Hippocampal formation (tissue), 2 donors: ENCODE measurements around the gene SGTA.
A peak's percentile ranks its signal among the peaks of the same experiment; 100 is the strongest.
"Not testable (repeated sequence)": the region's sequence is repeated elsewhere in the genome, so short reads cannot be mapped to it uniquely, and the experiment has no call there.

ENCODE experiments used
- DNase-seq, 2 donors: peaks; one replicate each; lab custom pipeline; 2025; lab: John Stamatoyannopoulos, UW

Gene SGTA, protein sequence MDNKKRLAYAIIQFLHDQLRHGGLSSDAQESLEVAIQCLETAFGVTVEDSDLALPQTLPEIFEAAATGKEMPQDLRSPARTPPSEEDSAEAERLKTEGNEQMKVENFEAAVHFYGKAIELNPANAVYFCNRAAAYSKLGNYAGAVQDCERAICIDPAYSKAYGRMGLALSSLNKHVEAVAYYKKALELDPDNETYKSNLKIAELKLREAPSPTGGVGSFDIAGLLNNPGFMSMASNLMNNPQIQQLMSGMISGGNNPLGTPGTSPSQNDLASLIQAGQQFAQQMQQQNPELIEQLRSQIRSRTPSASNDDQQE

DNA sequence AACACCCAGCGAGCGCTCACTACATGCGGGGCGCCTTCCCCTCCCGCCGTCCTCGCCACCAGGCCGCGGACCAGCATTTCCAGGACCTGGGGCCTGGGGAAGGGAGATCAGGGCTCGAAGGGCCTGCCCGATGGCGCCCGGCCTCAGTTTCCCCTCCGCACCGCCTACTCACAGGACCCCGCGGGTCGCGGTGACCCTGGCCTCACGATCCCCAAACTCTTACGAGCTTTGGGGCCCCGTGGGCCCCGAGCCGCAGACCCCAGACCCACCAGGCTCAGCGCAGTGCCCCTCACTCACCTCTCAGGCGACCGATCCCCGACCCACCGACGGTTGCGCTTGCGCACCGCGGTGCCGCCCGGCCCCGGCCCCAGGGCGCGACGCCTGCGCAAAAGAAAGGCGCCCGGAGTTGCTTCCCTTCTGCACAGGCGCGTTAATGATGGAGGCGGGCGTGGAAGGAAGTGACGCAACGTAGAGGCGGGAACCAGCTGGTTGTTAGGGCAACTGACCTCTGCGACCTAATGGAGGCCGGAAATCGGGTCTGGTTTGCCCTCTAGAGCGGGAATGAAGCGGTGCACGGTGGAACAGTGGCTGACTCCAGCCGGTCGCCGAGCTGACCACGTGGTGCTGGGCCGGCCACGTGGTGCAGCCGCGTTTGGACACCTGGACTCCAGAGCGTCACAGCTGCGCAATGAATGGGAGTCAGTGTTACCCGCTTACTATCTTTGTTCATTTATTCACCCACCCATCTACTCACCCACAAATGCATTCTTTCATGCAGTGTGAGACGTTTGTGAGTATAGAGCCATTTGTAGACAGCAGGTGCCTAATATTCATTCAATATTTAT is at the start of gene SGTA:
SGTA (minus strand) TSS at position 338 of the 845 bp plus-strand sequence. CDS start 14,205 bp downstream, outside the sequence.
- peak; percentile 98 to 99 for DNase-seq

DNA sequence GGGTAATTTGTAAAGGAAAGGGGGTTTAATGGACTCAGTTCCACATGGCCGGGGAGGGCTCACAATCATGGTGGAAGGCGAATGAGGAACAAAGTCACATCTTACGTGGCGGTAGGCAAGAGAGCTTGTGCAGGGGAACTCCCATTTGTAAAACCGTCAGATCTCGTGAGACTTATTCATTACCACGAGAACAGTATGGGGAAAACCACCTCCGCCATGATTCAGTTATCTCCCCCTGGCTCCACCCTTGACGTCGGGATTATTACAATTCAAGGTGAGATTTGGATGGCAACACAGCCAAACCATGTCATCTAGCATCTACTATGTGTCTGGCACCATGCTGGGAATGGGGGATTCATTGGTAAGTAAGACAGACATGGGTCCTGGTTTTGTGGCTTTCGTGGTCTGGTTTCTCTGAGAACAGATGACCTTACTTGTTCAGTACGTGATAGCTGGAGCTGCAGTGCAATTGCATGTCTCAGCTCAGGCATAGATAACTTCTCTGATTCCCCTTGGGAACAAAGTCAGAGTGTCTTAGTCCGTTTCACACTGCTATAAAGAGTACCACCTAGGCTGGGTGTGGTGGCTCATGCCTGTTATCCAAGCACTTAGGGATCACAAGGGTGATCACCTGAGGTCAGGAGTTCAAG is 44.9 kb upstream of the SGTA start:
- no peak for DNase-seq

DNA sequence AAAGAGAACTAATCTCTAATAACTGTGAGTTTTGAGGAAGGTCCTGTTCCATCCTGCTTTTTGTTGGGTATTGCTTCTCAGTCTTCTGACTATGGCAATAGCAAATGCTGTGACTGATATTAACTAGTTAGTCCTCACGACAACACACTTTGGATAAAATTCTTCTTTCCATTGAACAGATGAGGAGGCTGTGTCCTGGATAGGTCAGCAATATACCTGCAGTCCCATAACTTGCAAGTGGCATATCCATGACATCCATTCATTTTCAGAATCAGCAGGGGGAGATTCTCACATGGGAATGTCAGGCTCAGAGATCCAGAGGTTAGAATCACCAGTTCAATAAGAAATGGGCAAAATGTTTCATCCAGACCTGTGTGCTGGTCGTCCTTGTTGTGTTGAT is 43.9 kb upstream of the SGTA start:
- DNase-seq = no peak

DNA sequence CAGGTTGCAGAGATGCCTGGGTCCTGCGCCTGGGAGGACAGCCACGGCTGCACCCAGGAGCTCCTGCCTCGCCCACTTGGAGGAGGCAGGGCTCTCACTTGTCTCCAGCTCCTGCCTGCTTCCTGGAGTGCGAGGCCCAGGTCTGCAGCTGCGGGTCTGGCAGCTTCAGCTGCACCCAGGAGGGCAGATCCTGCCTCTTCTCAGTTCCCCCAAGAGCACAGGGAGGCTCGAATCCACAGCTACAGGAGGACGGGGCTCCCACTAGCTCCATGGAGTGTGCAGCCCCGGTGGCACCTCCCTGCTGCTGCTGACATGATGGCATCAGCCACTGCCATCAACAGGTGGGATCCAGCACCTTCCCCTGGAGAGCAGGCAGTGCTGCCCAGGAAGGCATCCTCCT is 41.1 kb upstream of the SGTA start:
- no peak for DNase-seq

DNA sequence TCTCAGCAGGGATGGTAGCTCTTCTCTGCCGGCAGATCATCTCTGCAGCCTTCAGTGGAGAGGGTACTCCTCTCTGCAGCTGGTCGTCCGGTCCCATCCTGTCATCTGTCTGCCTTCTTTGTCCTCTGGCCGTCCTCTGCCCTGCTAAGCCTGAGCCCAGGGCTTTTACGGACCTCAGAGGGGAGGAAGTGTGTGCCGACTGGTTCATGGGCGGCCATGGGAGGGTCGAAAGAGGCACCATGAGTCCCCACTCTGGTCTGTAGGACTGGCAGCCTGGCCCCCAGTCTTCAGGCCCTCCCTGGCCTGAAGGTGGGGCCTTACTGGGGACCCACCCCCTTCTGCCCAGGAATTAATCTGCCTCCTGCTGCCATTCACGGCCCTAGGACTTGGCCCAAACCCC is 40.6 kb upstream of the SGTA start:
- DNase-seq = no peak

DNA sequence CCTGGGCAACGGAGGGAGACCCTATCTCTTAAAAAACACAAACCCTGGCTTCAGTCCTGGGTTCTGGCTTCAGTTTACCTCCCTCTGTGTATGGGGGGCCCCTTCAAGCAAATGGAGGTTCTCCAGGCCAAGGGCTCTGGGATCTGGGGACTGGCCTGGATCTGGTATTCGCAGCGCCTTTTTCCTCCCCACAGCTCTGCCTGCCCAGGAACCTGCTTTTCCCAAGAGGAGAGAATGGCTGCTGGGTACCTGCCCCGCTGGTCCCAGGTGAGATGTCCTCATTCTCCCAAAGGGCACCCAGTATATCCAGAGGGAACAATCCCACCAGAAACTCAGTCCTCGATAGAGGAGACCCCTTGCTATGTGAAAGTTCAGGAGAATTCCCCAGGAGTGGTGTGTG is 39.8 kb upstream of the SGTA start:
- DNase-seq = no peak

DNA sequence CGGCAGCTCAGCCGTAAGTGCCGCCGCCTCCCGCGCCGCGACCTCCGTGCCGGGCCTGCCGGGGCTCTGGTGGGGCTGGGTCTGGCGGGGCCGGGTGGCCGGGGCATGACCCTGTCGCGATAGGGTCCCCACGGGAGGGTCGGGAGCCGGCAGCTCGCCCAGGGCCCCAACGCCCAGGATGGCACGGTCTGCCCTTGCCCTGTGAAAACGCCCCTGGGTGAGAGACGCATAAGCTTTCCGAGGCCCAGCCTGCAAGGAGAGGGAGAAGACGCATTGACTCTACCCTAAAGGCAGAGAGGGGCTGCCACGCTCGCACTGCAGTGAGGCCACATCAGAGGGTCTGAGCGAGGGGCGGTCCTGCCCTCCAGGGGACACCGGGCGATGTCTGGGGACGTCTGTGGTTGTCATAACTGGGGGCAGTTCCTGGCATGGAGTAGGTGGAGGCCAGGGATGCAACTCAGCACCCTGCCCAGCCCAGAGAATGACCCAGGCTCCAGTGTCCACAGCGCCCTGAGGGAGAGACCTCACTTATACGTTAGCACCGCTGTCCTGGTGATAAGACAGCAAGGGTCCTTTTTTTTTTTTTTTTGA is 37.1 kb upstream of the SGTA start:
- DNase-seq = no peak

DNA sequence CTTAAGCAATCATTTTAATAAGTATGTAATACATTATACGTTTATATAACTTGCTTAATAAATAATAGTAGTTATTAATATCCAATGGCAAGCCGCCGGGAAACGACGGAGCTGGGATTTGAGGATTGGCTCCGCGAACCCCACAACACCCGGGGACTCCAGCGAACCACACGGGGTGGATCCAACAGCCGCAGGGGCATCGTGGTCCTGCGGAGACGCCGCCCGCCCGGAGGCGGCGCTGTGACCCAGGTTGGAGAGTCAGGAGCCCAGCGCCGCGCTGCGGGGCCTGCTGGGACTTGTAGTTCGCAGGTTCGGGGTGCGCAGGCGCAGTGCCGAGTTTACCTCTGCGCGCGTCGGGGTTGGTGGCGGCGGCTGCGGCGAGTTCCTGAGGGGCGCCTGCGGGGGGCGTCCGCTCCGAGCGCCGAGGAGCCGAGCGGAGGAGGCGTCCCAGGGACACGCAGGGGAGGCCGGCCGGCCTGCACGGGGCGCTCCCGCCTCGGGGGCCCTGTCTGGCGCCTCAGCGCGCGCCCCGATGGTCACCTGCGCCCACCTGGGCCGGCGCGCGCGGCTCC is 36.6 kb upstream of the SGTA start, which contains the start of gene ZNF554:
ZNF554 (plus strand) TSS at position 329 of the 572 bp plus-strand sequence; CDS start at position 533, 204 bp downstream.
- DNase-seq = peak; percentile 84 to 92

DNA sequence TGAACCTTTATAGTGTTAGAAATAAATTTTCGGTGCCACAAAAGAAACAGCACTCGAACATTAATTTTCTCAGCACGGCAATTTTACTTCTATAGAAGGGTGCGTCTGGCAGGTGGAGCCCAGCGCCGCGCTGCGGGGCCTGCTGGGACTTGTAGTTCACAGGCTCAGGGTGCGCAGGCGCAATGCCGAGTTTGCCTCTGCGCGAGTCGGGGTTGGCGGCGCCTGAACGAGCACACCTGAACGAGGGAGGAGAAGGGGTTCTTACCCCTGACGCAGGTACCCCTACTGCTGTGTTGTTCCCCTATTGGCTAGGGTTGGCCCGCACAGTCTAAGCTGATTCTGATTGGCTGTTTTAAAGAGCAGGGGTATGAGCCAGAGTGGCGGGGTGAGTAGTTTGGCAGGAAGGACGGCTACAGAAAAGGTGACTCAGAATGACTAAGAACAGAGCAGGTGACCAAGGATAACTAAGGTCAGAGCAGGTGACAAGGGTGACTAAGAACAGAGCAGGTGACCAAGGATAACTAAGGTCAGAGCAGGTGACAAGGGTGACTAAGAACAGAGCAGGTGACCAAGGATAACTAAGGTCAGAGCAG is 34.3 kb upstream of the SGTA start:
- DNase-seq = not testable (repeated sequence)

DNA sequence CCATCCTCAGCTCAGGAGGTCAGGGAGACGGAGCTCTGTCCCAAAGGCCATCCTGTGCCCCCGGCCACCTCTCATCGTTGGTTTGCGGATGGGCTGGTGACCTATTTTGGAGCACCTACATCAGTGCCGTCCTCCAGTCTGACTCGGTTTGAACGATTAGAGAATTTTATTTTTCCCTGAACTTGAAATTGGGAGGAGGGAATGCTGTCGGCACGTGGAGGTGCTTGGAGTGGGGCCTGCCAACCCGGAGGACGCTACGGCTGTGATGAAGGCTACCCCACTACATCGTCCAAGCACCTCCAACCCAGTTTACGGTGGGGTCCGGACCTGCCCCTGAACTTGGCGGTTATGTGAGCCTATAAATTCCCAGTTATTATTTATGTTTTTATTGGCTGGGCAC is 33.6 kb upstream of the SGTA start:
- no peak for DNase-seq

DNA sequence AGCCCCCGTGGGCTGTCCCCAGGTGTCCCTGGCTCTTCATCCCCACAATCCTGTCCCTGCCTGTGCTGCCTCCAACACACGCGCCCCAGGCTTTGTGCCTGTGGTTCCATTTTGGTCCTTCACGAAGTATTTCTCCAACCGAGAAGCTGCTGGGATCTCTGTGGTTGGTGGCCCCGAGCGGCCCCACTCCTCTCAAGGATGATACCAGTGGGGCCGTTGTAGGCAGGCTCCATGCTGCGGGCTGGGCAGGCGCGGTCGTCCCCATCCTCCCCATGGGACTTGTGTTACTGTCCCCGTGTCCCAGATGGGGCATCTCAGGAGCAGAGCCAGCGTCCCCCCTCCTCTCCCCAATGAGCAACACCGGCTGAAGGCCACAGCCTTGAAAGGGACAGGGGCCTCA is 32.9 kb upstream of the SGTA start:
- no peak for DNase-seq

DNA sequence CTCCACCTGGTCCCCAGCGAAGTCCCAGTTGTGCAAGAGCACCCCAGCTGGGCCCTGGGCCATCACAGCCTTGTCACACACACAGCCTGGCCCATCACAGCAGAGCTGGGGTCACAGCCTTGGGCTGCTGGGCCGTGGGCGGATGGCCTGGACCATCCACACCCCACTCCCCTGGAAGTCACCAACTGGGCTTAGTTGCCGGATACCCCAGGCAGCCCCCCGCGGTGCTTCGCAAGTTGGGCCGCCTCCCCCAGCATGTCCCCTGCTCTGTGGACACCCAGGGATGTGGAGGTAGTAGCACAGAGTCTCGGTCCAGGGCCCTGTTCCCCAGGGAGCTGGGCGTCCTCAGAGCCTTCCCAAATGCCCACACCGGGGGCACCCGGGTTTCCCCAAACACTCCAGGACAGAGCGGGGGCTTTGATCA is 32.1 kb upstream of the SGTA start:
- no peak for DNase-seq

DNA sequence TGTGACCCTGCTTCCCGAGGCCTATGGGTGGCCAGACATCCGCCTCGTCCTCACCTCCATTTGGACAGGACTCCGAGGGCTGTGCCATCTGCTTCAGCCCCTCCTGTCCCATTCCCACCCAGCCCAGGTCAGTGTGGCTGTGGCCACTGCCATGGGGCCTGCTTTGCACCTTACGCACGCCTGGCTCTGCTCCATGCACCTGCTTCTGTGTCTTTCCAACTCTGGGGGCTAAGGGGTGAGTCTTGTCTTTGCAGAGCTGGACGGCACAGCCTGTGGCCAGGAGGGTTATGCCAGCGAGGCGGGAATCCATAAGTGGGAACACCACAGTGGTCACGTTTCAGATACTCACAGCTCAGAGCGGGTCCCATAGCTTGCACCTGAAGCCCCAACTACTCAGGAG is 31.4 kb upstream of the SGTA start:
- DNase-seq = no peak

DNA sequence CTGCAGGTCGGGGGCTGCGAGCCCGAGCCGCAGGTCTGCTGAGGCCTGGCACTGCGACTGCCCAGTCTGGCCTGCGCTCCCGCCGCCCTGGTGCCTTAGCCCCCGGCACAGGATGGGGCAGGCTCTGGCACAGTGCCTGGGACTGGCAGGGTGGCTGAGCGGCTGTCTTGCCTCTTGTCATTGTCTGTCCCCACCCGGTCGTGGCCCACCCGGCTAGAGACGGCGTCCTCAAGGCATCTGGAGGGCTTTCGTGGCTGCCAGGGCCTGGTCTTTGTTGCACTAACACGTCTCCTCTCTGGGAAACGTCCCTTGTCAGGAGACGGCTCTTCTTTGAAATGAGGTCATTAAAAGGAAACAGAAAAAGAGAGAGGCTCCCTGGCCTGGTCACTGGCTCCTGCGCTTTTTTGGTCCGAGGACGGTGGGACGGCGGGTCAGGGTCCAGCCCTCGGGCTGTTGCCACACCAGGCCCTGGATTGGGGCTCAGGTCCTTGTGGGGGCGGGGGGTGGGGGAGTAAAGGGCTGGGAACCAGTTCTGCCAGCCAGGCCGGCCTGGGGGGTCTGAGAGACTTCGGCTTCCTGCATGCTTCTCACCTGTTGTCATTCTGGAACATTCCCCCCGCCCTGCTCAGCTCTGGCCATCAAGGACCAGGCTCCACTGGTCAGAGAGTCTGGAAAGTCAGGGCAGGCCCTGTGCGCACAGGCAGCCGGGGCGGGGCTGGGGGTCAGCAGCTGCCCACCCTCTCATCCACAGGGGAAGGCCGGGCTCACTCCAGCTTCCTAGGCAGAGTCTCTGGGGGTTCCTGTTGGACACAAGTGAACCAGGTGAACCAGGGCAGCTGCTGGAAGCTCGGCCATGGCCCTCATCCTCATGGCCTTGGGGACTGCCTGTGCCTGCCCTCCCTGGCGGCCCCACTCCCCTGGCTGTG is 30.4 kb upstream of the SGTA start:
- no peak for DNase-seq

DNA sequence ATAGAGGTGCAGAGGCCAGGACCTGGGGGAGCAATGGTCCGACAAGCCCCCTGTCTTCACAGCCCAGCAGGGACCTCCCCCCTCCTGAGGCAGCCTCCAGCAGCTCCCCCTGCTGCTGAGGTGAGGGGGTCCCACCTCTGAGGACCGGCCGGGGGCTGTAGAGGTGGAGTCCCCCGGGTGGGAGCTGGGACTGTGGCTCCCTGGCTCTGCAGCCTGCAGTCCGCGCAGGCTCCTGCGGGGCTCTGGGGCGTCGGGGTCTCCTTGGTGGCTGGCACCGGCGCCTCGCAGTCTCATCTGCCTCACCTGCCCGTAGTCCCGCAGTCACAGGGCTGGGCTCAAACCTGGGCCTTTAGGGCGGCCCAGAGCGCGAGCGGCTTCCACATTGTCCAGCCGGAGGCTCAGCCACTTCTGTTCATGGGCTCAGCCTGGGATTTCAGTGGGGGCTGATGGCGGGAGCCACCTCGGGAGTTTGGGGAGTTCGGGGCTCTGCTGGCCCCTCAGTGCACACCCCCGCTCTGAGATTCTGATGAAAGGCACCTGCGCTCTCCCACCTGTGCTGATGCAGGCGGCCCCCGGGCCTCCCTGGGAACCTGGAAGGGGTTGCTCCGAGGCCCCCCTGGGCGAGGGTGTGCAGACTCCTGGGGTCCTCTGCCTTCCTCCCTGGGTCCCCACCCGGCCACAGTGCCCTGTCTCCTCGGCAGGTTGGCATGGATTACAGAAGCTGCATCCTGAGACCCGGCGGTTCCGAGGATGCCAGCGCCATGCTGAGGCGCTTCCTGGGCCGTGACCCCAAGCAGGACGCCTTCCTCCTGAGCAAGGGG is 29.6 kb upstream of the SGTA start:
- DNase-seq = no peak

DNA sequence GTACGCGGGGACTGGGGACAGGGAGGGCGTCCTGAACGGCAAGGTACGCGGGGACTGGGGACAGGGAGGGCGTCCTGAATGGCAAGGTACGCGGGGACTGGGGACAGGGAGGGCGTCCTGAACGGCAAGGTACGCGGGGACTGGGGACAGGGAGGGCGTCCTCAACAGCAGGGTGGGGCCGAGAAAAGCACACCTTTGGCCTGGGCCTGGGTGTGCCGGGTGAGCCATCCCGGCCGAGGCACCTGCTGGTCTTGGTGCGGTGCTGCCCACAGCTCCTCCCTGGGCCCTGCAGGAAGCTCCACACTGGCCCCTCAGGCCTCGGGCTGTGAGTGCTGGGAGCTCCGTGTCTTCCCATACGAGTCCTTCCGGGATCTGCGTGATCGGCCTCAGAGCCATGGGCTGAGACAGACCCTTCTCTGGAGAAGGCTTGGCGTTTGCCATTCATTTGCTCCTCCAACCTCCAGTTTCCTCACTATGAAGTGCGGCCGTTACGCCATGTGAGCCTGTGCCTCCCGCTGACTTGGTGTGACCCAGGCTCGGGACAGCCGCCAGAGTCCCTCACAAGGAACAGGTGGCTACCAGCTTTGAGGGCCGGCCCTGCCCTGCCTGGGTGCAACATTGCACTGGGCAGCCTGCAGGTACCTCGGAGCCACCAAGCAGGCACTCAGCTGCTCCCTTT is 28.8 kb upstream of the SGTA start:
- DNase-seq = no peak

DNA sequence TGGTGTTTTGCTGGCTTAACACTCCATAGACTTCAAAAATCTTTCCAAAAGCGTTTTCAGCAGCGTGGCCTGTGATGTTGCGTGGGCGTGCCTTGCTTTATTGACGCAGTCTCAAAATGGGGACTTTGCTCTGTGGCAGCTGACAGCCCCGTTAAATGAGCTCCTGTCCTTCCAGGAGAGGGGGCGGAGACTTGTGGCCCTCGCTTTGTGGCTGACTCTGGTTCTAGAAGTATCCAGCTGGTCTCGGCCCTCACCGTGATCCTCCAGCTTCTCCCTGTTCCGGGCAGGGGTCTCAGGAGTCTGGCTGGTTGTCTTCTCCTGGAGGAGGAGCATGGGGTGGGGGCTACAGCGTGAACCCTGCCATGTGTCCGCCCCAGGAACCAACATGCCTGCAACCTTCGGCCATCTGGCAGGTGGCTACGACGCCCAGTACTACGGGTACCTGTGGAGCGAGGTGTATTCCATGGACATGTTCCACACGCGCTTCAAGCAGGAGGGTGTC is 28.2 kb upstream of the SGTA start:
- no peak for DNase-seq
